MCF 10A (cell line): ENCODE measurements around the gene GRAMD4. TPM values are rescaled to one million over a fixed set of nuclear protein-coding genes. Genes with fewer than 3 reads are reported as not detected.

Experiments used
- BruUV-seq: library from RNA; stranded (reverse); fragments of 400-500 nt; replicated peaks from 2 replicates; lab custom pipeline; 2021; lab: Mats Ljungman, UMichigan
- CTCF ChIA-PET: fragments of 300-600 bp; sonication (Branson Sonifier 250); formaldehyde crosslinking; extraction: SDS; loops from one replicate; lab custom pipeline; 2021; ENCODE audit warnings: antibody characterized with exemption, inconsistent platforms; lab: Yijun Ruan, JAX
- POLR2A ChIA-PET: fragments of 300-600, 350-650 bp; sonication (Branson Sonifier 250); formaldehyde crosslinking; extraction: SDS; loops from one replicate; lab custom pipeline; 2020; ENCODE audit warnings: antibody characterized with exemption, inconsistent platforms; lab: Yijun Ruan, JAX
- DNase-seq: peaks from one replicate; pipeline ENCODE4 v3.0.0-alpha.2; 2018; ENCODE audit not compliant: unreplicated experiment
- H3K27ac Mint-ChIP-seq: one replicate; pipeline ENCODE4 v1.8.0; 2022; ENCODE audit warnings: mild to moderate bottlenecking, low read depth, mixed read lengths; ENCODE audit not compliant: unreplicated experiment
- H3K27me3 Mint-ChIP-seq: one replicate; pipeline ENCODE4 v1.8.0; 2022; ENCODE audit warnings: mixed read lengths; ENCODE audit not compliant: insufficient read depth, unreplicated experiment
- H3K36me3 Mint-ChIP-seq: one replicate; pipeline ENCODE4 v1.8.0; 2022; ENCODE audit warnings: mild to moderate bottlenecking, moderate library complexity, mixed read lengths; ENCODE audit not compliant: insufficient read depth, unreplicated experiment
- H3K4me1 Mint-ChIP-seq: one replicate; pipeline ENCODE4 v1.8.0; 2022; ENCODE audit warnings: mixed read lengths; ENCODE audit not compliant: insufficient read depth, unreplicated experiment
- H3K4me3 Mint-ChIP-seq: one replicate; pipeline ENCODE4 v1.8.0; 2022; ENCODE audit warnings: mild to moderate bottlenecking, moderate library complexity, mixed read lengths; ENCODE audit not compliant: unreplicated experiment
- H3K9me3 Mint-ChIP-seq: one replicate; pipeline ENCODE4 v1.8.0; 2022; ENCODE audit warnings: mixed read lengths; ENCODE audit not compliant: unreplicated experiment
- intact Hi-C: fragments of 100-400 bp; cut with micrococcal nuclease; formaldehyde crosslinking; loops from 2 replicates; pipeline ENCODE4 v1.14.1; 2022
- total RNA-seq: library from RNA; stranded (reverse); gene quantifications from 2 replicates; pipeline ENCODE4 v1.2.3, GENCODE V29; 2022
- TF ChIP-seq, protein P1 (sequence below): fragments of 200-600 bp; IDR thresholded peaks from one replicate; pipeline ENCODE4 v1.8.0; 2022; ENCODE audit warnings: antibody characterized with exemption, mild to moderate bottlenecking; ENCODE audit not compliant: unreplicated experiment

GRAMD4 gene
- total RNA-seq, 1 experiment from 2014 or later: 15.6 TPM

- ChIA-PET CTCF (interaction anchor here (0.7 kb wide), 1 partner anchor 113 kb away, joined by 5 read pairs; no protein-coding TSS in a partner anchor), POLR2A (no interaction called here)
- Mint-ChIP-seq H3K36me3 (peaks cover 26% of the 10 kb centered on the region), H3K4me1 (no peaks in the 10 kb centered on the region), H3K9me3 (no peaks in the 10 kb centered on the region), H3K27ac (no peak overlapping the region), H3K27me3 (no peaks in the 10 kb centered on the region), H3K4me3 (no peak overlapping the region)
- no peak for DNase-seq
- BruUV-seq: no TSS peak
- TF ChIP-seq, protein P1, sequence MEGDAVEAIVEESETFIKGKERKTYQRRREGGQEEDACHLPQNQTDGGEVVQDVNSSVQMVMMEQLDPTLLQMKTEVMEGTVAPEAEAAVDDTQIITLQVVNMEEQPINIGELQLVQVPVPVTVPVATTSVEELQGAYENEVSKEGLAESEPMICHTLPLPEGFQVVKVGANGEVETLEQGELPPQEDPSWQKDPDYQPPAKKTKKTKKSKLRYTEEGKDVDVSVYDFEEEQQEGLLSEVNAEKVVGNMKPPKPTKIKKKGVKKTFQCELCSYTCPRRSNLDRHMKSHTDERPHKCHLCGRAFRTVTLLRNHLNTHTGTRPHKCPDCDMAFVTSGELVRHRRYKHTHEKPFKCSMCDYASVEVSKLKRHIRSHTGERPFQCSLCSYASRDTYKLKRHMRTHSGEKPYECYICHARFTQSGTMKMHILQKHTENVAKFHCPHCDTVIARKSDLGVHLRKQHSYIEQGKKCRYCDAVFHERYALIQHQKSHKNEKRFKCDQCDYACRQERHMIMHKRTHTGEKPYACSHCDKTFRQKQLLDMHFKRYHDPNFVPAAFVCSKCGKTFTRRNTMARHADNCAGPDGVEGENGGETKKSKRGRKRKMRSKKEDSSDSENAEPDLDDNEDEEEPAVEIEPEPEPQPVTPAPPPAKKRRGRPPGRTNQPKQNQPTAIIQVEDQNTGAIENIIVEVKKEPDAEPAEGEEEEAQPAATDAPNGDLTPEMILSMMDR: no peak
- intact Hi-C loops: no loop called here
These were observed 56.7 kb downstream of the GRAMD4 start for GRCh38 chr22:46676881-46677280.

DNA sequence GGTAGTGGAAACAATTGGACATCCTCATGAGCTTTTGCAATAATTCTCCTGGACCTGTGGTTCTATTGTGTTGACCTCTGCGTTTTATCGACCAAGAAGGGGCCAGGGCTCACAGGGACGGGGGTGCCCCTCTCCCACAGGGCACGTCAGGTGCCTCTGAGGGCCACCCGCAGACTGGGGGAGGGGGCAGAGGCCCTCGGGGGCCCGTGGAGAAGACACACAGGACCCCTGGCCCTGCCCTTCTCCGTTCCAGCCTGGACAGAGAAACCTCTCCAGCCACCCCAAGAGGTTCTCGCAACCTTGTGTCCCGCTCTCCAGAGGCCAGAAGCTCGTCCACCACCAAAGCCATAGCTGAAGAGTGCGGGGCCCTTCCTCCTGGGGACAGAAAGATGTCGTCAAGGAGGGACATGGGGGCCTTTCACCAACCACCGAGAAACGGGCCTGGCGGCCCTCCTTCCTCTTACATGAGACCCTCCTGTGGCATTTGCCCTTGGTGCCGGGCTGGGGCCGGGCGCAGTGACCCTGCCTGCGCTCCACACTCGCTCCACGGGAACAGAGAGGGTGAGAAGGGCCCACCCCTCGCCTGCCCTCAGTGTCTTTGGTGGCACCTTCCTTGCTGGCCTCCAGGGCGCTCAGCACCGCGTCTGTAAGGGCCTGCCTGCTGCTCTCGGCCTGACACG, 57.3 kb downstream of the GRAMD4 start:
- Mint-ChIP-seq H3K4me1 (no peaks in the 10 kb centered on the region), H3K36me3 (peaks cover 28% of the 10 kb centered on the region), H3K27ac (no peak overlapping the region), H3K4me3 (no peak overlapping the region), H3K9me3 (no peaks in the 10 kb centered on the region), H3K27me3 (no peaks in the 10 kb centered on the region)
- CTCF ChIA-PET: interaction anchor here (0.7 kb wide), 1 partner anchor 114 kb away, joined by 5 read pairs; no protein-coding TSS in a partner anchor
- intact Hi-C loops: no loop called here
- no peak for DNase-seq
- TF ChIP-seq, protein P1: no peak
- POLR2A ChIA-PET: no interaction called here
- BruUV-seq: no TSS peak

GRCh38 chr22:46678003-46678657, 57.9 kb downstream of the GRAMD4 start:
- no peak overlapping the region for H3K4me3 Mint-ChIP-seq
- no TSS peak for BruUV-seq
- CTCF ChIA-PET: no interaction called here
- H3K36me3 Mint-ChIP-seq: peaks cover 28% of the 10 kb centered on the region
- H3K27ac Mint-ChIP-seq: no peak overlapping the region
- no peaks in the 10 kb centered on the region for H3K4me1 Mint-ChIP-seq
- no peak for DNase-seq
- no peaks in the 10 kb centered on the region for H3K27me3 Mint-ChIP-seq
- TF ChIP-seq, protein P1: no peak
- no peaks in the 10 kb centered on the region for H3K9me3 Mint-ChIP-seq
- intact Hi-C loops: no loop called here
- POLR2A ChIA-PET: no interaction called here

DNA sequence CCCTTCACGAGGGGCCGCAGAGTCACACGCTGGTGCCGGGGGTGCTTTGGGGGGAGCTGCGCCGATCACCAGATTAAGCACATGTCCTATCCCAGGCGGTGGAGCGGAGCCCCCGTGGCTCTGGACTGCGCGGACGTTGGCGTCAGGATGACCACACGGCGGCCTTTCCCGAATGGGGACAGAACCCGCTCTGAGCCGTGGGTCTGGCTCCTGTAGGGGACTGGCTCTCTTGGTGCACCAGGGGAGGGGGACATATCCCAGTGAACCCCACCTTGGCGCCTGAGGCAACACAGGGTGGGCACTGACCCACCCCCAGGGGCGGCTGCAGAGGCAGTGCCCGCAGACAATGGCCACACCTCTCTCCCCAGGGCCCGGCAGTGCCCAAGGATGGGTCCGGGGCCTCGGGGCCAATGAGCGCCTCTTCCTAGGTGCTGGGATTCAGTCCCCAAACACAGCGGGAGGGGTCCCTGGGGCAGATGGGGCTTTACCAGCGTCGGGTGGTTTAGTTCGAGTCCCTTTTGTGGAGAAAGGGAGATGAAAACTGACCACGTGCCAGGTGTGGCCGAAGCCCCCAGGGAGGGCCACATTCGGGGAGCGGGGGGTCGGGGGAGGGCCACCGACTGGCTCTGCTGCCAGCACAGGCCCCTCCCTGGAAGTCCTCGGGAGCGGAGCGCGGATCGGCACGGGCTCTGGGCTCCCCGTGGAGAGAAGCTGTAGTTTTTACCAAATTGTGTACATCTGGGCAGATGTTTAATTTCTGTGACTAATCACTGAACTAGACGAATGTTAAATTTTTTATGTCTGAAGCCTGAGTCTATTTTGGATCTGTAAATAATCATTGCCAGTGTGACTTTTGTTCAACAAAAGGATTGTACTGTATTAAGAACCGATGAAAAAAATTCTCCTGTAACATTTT, 58.9 kb downstream of the GRAMD4 start:
- Mint-ChIP-seq H3K27me3 (no peaks in the 10 kb centered on the region), H3K27ac (no peak overlapping the region), H3K4me3 (no peak overlapping the region), H3K36me3 (peaks cover 19% of the 10 kb centered on the region), H3K4me1 (no peaks in the 10 kb centered on the region), H3K9me3 (no peaks in the 10 kb centered on the region)
- CTCF ChIA-PET: no interaction called here
- POLR2A ChIA-PET: no interaction called here
- no peak for DNase-seq
- no TSS peak for BruUV-seq
- intact Hi-C loops: no loop called here
- TF ChIP-seq, protein P1: no peak
